Fibroblast of peridontal ligament (primary cell): ENCODE measurements around the gene ADCY9.

ENCODE experiments used
- DNase-seq: peaks from one replicate; pipeline ENCODE4 v3.0.0-alpha.2; 2010; ENCODE audit errors: extremely low read depth

ADCY9 gene

GRCh38 chr16:3912897-3913296 lies 203.3 kb downstream of the ADCY9 start:
- DNase-seq: no peak
